Measurements from ENCODE around the gene MED13L.
"Not testable (repeated sequence)": the region's sequence is repeated elsewhere in the genome, so short reads cannot be mapped to it uniquely, and the experiment has no call there.

Gene MED13L

DNA sequence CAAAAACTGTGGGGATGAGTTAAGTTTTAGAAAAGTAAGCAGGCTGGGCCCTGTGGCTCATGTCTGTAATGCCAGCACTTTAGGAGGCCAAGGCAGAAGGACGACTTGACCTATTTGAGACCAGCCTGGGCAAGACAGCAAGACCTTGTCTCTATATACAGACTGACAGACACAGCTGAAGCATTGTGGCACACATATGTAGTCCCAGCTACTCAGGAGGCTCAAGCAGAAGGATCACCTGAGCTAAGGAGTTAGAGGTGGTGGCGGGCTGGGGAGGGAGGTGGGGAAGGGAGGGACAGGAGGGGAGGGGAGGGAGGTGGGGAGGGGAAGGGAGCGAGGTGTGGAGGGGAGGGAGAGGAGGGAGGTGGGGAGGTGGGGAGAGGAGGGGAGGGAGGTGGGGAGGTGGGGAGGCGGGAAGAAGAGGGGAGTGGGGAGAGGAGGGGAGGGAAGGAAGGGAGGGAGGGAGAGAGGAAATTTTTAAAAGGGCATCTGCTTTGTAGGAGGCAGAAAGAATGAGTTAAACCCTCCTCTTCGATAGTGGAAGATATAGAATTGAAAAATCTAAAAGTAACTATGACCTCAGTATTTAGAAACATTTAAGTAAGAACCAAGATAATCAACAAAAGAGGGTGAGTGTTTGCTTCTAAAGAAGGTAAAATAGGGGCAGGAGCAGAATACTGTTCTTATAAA lies 30.9 kb downstream of the MED13L start:
- no peak for DNase-seq

DNA sequence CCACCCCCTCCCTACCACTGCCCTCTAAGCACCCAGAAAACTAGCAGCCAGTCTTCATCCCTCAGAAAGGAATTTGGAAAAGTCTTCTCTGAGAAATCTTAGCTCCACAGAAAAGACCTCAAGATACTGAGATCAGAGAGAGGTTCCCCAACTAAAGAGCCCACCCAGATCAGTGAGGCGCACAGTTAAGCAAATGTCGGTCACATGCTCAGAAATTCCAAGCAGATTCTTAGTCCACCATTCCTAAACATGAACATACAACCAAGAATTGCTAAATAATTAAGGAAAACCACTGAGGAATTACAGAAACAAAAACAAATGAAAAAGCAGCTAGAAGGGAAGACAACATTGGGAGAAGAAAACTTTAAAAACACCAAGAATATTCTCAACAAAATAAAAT lies 32.3 kb downstream of the MED13L start:
- DNase-seq = no peak

GRCh38 chr12:116244474-116245090 lies 32.9 kb downstream of the MED13L start:
- no peak for DNase-seq

GRCh38 chr12:116244001-116244400 lies 33.5 kb downstream of the MED13L start:
- DNase-seq = no peak

GRCh38 chr12:116242740-116243139 lies 34.8 kb downstream of the MED13L start:
- DNase-seq = no peak

- DNase-seq = no peak
These were observed 36.2 kb downstream of the MED13L start for GRCh38 chr12:116241157-116241759.

DNA sequence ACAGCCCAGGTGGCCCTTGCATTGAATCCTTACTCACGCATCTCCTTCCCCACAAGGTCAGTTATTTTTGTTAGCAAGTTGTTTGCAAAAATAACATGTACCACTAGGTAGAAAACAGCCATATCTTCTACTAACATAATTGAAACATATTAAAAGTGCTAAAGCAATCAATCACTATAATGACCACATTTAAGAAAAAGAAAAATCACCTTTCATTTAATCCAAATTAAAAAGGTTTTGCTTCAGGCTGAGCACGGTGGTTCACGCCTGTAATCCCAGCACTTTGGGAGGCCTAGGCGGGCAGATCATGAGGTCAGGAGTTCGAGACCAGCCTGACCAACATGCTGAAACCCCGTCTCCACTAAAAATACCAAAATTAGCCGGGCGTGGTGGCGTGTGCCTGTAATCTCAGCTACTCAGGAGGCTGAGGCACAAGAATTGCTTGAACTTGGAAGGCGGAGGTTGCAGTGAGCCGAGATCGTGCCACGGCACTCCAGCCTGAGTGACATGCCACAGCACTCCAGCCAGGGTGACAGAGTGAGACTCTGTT lies 38.8 kb downstream of the MED13L start:
- DNase-seq = not testable (repeated sequence)

DNA sequence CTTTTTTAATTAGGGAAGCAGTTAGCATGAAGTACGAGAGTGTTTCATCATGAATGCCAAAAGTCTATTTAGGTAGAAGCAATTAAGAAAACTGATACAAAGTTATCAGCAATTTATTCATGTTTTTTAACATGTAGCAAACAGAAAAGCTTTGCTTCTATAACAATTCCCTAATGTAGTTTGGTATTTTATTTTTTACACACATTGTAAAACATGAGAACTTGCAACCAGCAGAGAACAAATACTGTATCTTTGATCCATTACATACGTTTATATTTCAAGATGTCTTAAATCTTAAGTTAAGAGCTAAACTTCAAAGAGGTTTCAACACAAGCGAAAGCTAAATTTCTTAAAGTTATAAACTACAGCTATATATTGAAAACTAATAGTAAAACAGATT lies 39.3 kb downstream of the MED13L start:
- no peak for DNase-seq

GRCh38 chr12:116236976-116237375 lies 40.5 kb downstream of the MED13L start:
- no peak for DNase-seq

- DNase-seq = peak; percentile 41 to 64
These were observed 41.3 kb downstream of the MED13L start for GRCh38 chr12:116236148-116236731.

GRCh38 chr12:116234148-116234547 lies 43.3 kb downstream of the MED13L start:
- DNase-seq = not testable (repeated sequence)

GRCh38 chr12:116233669-116234068 lies 43.8 kb downstream of the MED13L start:
- DNase-seq = no peak

DNA sequence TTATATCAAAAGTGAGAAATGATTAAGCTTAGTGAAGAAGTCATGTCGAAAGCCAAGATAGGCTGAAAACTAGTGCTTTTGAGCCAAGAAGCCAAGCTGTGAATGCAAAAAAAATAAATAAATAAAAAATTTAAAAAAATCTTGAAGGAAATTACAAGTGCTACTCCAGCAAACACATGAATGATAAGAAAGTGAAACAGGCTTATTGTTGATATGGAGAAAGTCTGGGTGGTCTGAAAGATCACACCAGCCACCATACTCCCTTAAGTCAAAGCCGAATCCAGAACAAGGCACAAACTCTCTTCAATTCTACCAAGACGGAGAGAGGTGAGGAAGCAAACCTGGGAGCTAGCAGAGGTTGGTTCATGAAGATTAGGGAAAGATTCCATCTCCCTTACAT lies 49.7 kb downstream of the MED13L start:
- no peak for DNase-seq

DNA sequence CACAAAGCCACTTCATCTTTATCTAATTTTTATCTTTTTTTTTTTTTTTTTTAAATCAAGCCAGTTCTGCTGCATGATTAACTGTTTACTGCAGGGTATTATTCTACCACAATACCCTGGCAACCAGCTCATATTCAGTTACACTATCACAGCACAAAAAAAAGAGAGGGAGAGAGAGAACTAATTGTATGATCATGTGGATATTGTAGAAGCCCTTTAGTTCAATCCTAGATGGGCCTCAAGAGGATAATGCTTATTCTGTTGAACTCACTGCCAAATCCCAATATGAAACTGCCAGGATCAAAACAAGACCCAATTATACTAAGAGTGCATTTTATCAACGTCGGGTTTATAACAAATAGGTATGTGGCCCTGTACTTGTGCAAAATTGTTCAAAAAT lies 51.5 kb downstream of the MED13L start:
- DNase-seq = no peak

- no peak for DNase-seq
These were observed 55.1 kb downstream of the MED13L start for GRCh38 chr12:116222358-116222757.

- DNase-seq = no peak
These were observed 56.7 kb downstream of the MED13L start for GRCh38 chr12:116220756-116221155.

DNA sequence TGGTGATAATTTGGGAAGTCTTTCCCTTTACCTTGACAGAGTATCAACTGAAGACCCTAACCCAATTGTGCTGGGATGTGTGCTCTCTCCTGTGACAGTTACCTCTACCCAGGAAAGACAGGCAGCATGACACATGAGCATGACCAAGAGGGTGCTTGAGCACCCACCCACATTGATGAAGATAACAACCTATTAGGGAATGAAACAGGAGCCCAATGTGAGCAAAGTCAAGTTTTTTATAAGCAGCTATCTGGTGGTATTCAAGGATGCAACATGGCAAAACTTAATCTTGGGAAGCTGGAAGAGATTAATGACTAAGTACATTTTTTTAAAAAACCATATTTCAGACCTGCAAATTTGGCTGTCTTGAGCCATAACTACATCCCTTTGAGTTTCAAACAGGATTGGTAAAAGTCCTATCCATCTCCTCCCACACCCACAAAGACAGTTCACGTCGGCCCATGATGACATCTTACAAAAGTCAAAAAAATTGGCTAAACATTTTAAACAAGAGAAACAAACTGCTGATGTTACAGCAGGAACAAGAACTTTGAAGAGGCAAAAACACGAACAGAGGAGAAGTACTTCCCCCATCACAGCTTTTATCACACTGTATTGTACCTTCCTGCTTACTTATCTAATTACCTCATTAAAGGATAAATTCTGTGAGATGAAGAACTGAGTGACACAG lies 60.3 kb downstream of the MED13L start:
- no peak for DNase-seq

- no peak for DNase-seq
These were observed 61.3 kb downstream of the MED13L start for GRCh38 chr12:116216022-116216756.

DNA sequence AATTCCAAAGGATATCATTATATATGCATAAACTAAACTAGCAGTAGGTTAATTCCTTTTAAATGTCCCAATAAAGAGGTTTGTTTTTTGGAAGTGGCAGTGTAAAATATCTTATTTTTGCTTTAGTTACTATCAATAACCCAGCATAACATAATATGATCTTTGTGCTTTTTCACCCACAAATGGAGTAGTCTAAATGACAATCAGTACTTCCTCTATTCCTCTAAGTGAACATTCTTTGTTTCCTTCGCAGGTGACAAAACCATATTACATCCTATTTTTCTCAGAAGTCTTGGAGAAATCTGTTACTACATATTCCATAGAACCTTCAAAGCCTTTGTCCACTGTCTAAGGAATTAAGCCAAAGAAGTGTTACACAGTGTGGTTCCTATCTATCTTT lies 62.5 kb downstream of the MED13L start:
- DNase-seq = no peak

DNA sequence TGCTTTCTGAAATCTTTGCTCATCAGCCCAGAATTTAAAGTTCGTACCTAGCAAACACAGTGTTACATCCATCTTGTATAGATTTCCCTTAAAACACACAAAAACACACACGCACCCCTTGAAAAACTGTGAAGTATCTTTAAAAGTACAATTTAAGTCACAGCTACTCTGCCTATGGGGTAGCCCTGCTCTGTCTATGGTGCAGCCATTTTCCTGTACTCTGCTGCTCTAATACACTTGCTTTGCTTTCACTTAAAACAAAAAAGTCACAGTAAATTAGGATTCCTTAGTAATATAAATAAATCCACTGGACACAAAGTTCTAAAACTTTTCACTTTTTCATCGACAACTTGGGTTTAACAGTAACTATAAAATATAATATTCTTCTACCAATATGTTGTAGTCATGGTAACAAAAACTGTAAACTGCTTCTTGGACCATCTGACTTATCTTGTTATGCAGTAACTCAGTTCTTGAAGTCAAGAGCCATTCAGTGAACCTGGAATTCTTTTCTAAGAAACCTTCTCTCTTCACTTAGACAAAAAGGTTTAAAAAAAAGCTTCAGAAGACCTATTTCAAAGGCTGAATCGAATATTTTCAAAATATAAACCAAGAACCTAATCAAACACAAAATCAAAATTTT lies 63.5 kb downstream of the MED13L start:
- DNase-seq = no peak

GRCh38 chr12:116213014-116213413 lies 64.5 kb downstream of the MED13L start:
- DNase-seq = no peak

- no peak for DNase-seq
These were observed 66.7 kb downstream of the MED13L start for GRCh38 chr12:116210762-116211161.

All from CD4-positive, alpha-beta T cell treated with Interferon alpha-2 for 1 hour (primary cell).